ENCODE results near the gene FBXO47. TPM values are rescaled to one million over a fixed set of nuclear protein-coding genes. Genes with fewer than 3 reads are reported as not detected.
"Not testable (repeated sequence)": the region's sequence is repeated elsewhere in the genome, so short reads cannot be mapped to it uniquely, and the experiment has no call there.

FBXO47 gene
- total and polyA plus RNA-seq, 10 of the 15 experiments (the other 5 are each of a cell fraction or from before 2014, with no cell fraction given), result 0.04 to 0.06 (median 0.06) TPM; not detected in 7

- no TSS peak for BruUV-seq (replicated peaks)
- no peak overlapping the region for H3K4me2 ChIP-seq (ENCODE audit: control insufficient read depth, insufficient read depth)
- POLR2A ChIA-PET, result interaction anchor here (0.6 kb wide), 1 partner anchor 114 kb away, joined by 7 read pairs; no protein-coding TSS in a partner anchor
Observed at GRCh38 chr17:38958326-38958725, 8.9 kb downstream of the FBXO47 start.

DNA sequence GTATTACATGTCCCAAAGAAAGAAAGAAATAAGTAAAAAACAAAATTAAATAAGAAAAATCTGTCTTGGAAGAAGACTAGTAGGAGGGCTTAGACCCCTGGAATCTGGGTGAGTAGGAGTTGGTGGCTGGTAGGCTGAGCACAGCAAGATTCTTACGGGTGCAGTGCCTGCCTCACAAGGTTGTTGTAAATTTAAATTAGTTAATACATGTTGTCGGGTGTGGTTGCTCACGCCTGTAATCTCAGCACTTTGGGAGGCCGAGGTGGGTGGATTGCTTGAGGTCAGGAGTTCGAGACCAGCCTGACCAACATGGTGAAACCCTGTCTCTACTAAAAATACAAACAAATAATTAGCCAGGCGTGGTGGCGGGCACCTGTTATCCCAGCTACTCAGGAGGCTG lies 13.4 kb downstream of the FBXO47 start:
- H3K4me1 ChIP-seq (ENCODE audit: control insufficient read depth, insufficient read depth, low read length); DNase-seq (ENCODE audit: low read depth, low spot score); BruUV-seq (replicated peaks); H3K4me3 ChIP-seq; H2AFZ ChIP-seq (ENCODE audit: control insufficient read depth, low read depth, low read length); SMC1A ChIA-PET (ENCODE audit: uncharacterized antibody, unreplicated experiment); H3K9ac ChIP-seq (ENCODE audit: control insufficient read depth, insufficient read depth, low read length); POLR2A ChIA-PET; H3K27ac ChIP-seq (ENCODE audit: control insufficient read depth, insufficient read depth); intact Hi-C loops (cut with micrococcal nuclease; ENCODE audit: unreplicated experiment); RAD21 ChIA-PET (ENCODE audit: unreplicated experiment); H3K9me3 ChIP-seq (replicated peaks; ENCODE audit: control insufficient read depth, insufficient read depth, low read length); H3K27me3 ChIP-seq (replicated peaks in 1 of 2; ENCODE audit: control insufficient read depth in 2 of 2, insufficient read depth in 2 of 2, low read length in 1 of 2); H3K36me3 ChIP-seq (ENCODE audit: control insufficient read depth in 2 of 2, insufficient read depth in 2 of 2, low read length in 1 of 2); CTCF ChIA-PET; H3K4me2 ChIP-seq (ENCODE audit: control insufficient read depth, insufficient read depth); H4K20me1 ChIP-seq (ENCODE audit: control insufficient read depth, insufficient read depth); H3K79me2 ChIP-seq (ENCODE audit: control insufficient read depth, insufficient read depth, low read length); ATAC-seq; in situ Hi-C loops (cut with MboI); FAIRE-seq: not testable (repeated sequence)
- WGBS (ENCODE audit: insufficient coverage, insufficient replicate concordance, low lambda C conversion rate, missing lambda C conversion rate), result 44% methylated on average over 7 of the region's 7 CpGs

More at GRCh38 chr17:38958326-38958725, 8.9 kb downstream of the FBXO47 start:
- ATAC-seq, result no peak
- Histone ChIP-seq H3K4me1 (ENCODE audit: control insufficient read depth, insufficient read depth, low read length) (no peaks in the 10 kb centered on the region), H4K20me1 (ENCODE audit: control insufficient read depth, insufficient read depth) (no peaks in the 10 kb centered on the region), H3K36me3 (ENCODE audit: control insufficient read depth in 2 of 2, insufficient read depth in 2 of 2, low read length in 1 of 2) (no peaks in the 10 kb centered on the region), H3K9me3 (replicated peaks; ENCODE audit: control insufficient read depth, insufficient read depth, low read length) (no peaks in the 10 kb centered on the region), H3K27me3 (replicated peaks in 1 of 2; ENCODE audit: control insufficient read depth in 2 of 2, insufficient read depth in 2 of 2, low read length in 1 of 2) (no peaks in the 10 kb centered on the region), H3K4me3 (no peak overlapping the region), H2AFZ (ENCODE audit: control insufficient read depth, low read depth, low read length) (no peak overlapping the region), H3K79me2 (ENCODE audit: control insufficient read depth, insufficient read depth, low read length) (no peaks in the 10 kb centered on the region), H3K9ac (ENCODE audit: control insufficient read depth, insufficient read depth, low read length) (no peak overlapping the region), H3K27ac (ENCODE audit: control insufficient read depth, insufficient read depth) (no peak overlapping the region)
- WGBS (ENCODE audit: insufficient coverage, insufficient replicate concordance, low lambda C conversion rate, missing lambda C conversion rate), result 5% methylated on average over 1 of the region's 1 CpG
- SMC1A ChIA-PET (ENCODE audit: uncharacterized antibody, unreplicated experiment), result interaction anchor here (0.6 to 0.8 kb wide), 3 partner anchors 10 to 223 kb away, joined by 3 to 5 read pairs (median 3); no protein-coding TSS in a partner anchor
- RAD21 ChIA-PET (ENCODE audit: unreplicated experiment), result no interaction called here
- CTCF ChIA-PET, result interaction anchor here (0.7 to 1.1 kb wide), 2 partner anchors 25 to 274 kb away, joined by 3 to 5 read pairs; no protein-coding TSS in a partner anchor
- intact Hi-C loops (cut with micrococcal nuclease; ENCODE audit: unreplicated experiment), result no loop called here
- no peak for FAIRE-seq
- no peak for DNase-seq (ENCODE audit: low read depth, low spot score)
- TF ChIP-seq POLR2AphosphoS5 (IDR thresholded peaks at IDR 0.05; ENCODE audit: low read length) (no peak), ZSCAN29 (IDR thresholded peaks at IDR 0.05) (no peak), ZBTB4 (CRISPR knock-in tag; IDR thresholded peaks at IDR 0.05) (no peak), NR2F1 (conservative IDR thresholded peaks at IDR 0.05) (no peak), TCF12 (IDR thresholded peaks at IDR 0.05; ENCODE audit: low read depth, low read length) (no peak), MYB (IDR thresholded peaks at IDR 0.05; ENCODE audit: borderline replicate concordance, low read depth, low read length) (no peak), CBX5 (IDR thresholded peaks at IDR 0.05; ENCODE audit: low read depth) (no peak), SMARCA5 (IDR thresholded peaks at IDR 0.05) (no peak), HDGF (IDR thresholded peaks at IDR 0.05) (no peak), CBFB (IDR thresholded peaks at IDR 0.05; ENCODE audit: low read depth) (no peak), BHLHE40 (IDR thresholded peaks at IDR 0.05; ENCODE audit: borderline replicate concordance in 1 of 2, low read depth in 2 of 2, low read length in 1 of 2) (no peak)
- TF ChIP-seq, protein P1, sequence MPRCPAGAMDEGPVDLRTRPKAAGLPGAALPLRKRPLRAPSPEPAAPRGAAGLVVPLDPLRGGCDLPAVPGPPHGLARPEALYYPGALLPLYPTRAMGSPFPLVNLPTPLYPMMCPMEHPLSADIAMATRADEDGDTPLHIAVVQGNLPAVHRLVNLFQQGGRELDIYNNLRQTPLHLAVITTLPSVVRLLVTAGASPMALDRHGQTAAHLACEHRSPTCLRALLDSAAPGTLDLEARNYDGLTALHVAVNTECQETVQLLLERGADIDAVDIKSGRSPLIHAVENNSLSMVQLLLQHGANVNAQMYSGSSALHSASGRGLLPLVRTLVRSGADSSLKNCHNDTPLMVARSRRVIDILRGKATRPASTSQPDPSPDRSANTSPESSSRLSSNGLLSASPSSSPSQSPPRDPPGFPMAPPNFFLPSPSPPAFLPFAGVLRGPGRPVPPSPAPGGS (IDR thresholded peaks at IDR 0.05; ENCODE audit: borderline replicate concordance, insufficient read depth, low read depth, low read length, poor library complexity, severe bottlenecking), result no peak
- in situ Hi-C loops (cut with MboI), result no loop called here
